GM15510 (cell line): ENCODE results near the gene RBMS1.

Experiments
- POLR2A ChIP-seq: IDR thresholded peaks from 3 replicates; pipeline ENCODE4 v1.6.1; 2011; ENCODE audit warnings: borderline replicate concordance; ENCODE audit not compliant: insufficient read length; ENCODE audit errors: extremely low read depth

RBMS1 gene

GRCh38 chr2:160409480-160409879, 84.1 kb downstream of the RBMS1 start:
- TF ChIP-seq POLR2A, result no peak

GRCh38 chr2:160408959-160409291, 84.7 kb downstream of the RBMS1 start:
- no peak for TF ChIP-seq POLR2A

- no peak for TF ChIP-seq POLR2A
Measured at GRCh38 chr2:160408173-160408958, 85.2 kb downstream of the RBMS1 start.

- TF ChIP-seq POLR2A, result no peak
Measured at GRCh38 chr2:160407393-160408172, 86.0 kb downstream of the RBMS1 start.

- no peak for TF ChIP-seq POLR2A
Measured at GRCh38 chr2:160406591-160407392, 86.8 kb downstream of the RBMS1 start.

GRCh38 chr2:160405077-160405867, 88.3 kb downstream of the RBMS1 start:
- no peak for TF ChIP-seq POLR2A

GRCh38 chr2:160402997-160403979, 90.3 kb downstream of the RBMS1 start:
- TF ChIP-seq POLR2A, result no peak

- TF ChIP-seq POLR2A, result no peak
Measured at GRCh38 chr2:160402501-160402900, 91.1 kb downstream of the RBMS1 start.

- no peak for TF ChIP-seq POLR2A
Measured at GRCh38 chr2:160401895-160402294, 91.7 kb downstream of the RBMS1 start.

- no peak for TF ChIP-seq POLR2A
Measured at GRCh38 chr2:160399880-160400279, 93.7 kb downstream of the RBMS1 start.

- no peak for TF ChIP-seq POLR2A
Measured at GRCh38 chr2:160397530-160397865, 96.1 kb downstream of the RBMS1 start.

- TF ChIP-seq POLR2A, result no peak
Measured at GRCh38 chr2:160394153-160394552, 99.5 kb downstream of the RBMS1 start.

- TF ChIP-seq POLR2A, result no peak
Measured at GRCh38 chr2:160392201-160392600, 101.4 kb downstream of the RBMS1 start.
